HEK293 (cell line): ENCODE measurements around the gene B2M.
A peak's percentile ranks its signal among the peaks of the same experiment; 100 is the strongest.

Experiments
- GFI1B ChIP-seq: fragments of 450-650 bp; formaldehyde crosslinking; IDR thresholded peaks from 2 replicates; pipeline ENCODE4 v1.5.1; 2016; ENCODE audit warnings: missing biosample characterization, missing genetic modification characterization
- HOXA7 ChIP-seq: sonication (generic); formaldehyde crosslinking; IDR thresholded peaks from 2 replicates; pipeline ENCODE4 v1.8.1; 2022; ENCODE audit warnings: missing genetic modification reagents, borderline replicate concordance
- KLF7 ChIP-seq: fragments of 450-650 bp; formaldehyde crosslinking; IDR thresholded peaks from 2 replicates; pipeline ENCODE4 v1.5.1; 2016; ENCODE audit warnings: missing biosample characterization, missing genetic modification characterization, borderline replicate concordance
- KLF8 ChIP-seq: fragments of 450-650 bp; formaldehyde crosslinking; IDR thresholded peaks from 2 replicates; pipeline ENCODE4 v1.5.1; 2016; ENCODE audit warnings: missing biosample characterization, missing genetic modification characterization
- OVOL3 ChIP-seq: fragments of 450-650 bp; formaldehyde crosslinking; IDR thresholded peaks from 2 replicates; pipeline ENCODE4 v1.5.1; 2016; ENCODE audit warnings: missing biosample characterization, missing genetic modification characterization
- SCRT1 ChIP-seq: fragments of 450-650 bp; formaldehyde crosslinking; IDR thresholded peaks from 2 replicates; pipeline ENCODE4 v1.5.1; 2016; ENCODE audit warnings: missing biosample characterization, missing genetic modification characterization, borderline replicate concordance
- SCRT2 ChIP-seq: fragments of 450-650 bp; formaldehyde crosslinking; IDR thresholded peaks from 2 replicates; pipeline ENCODE4 v1.5.1; 2016; ENCODE audit warnings: missing biosample characterization, missing genetic modification characterization
- SETDB1 ChIP-seq: IDR thresholded peaks from one replicate; pipeline ENCODE4 v1.6.1; 2017; ENCODE audit warnings: mild to moderate bottlenecking, low read length, moderate library complexity, mixed read lengths; ENCODE audit not compliant: insufficient read length
- ZBTB7A ChIP-seq: fragments of 450-650 bp; formaldehyde crosslinking; IDR thresholded peaks from 2 replicates; pipeline ENCODE4 v1.5.1; 2016; ENCODE audit warnings: low read depth, missing biosample characterization, missing genetic modification characterization
- ZEB2 ChIP-seq: fragments of 450-650 bp; formaldehyde crosslinking; IDR thresholded peaks from 2 replicates; pipeline ENCODE4 v1.5.1; 2016; ENCODE audit warnings: missing biosample characterization, missing genetic modification characterization
- ZNF114 ChIP-seq: fragments of 450-650 bp; formaldehyde crosslinking; IDR thresholded peaks from 2 replicates; pipeline ENCODE4 v1.5.0; 2017; ENCODE audit warnings: missing biosample characterization, missing genetic modification characterization
- ZNF138 ChIP-seq: fragments of 450-650 bp; formaldehyde crosslinking; IDR thresholded peaks from 2 replicates; pipeline ENCODE4 v1.5.1; 2016; ENCODE audit warnings: missing biosample characterization, missing genetic modification characterization, borderline replicate concordance
- ZNF146 ChIP-seq: fragments of 450-650 bp; formaldehyde crosslinking; IDR thresholded peaks from 2 replicates; pipeline ENCODE4 v1.5.1; 2016; ENCODE audit warnings: missing biosample characterization, missing genetic modification characterization
- ZNF169 ChIP-seq: fragments of 450-650 bp; formaldehyde crosslinking; IDR thresholded peaks from 2 replicates; pipeline ENCODE4 v1.5.1; 2016; ENCODE audit warnings: missing biosample characterization, missing genetic modification characterization
- ZNF174 ChIP-seq: fragments of 450-650 bp; formaldehyde crosslinking; IDR thresholded peaks from 2 replicates; pipeline ENCODE4 v1.5.0; 2017; ENCODE audit warnings: missing biosample characterization, mild to moderate bottlenecking, missing genetic modification characterization
- ZNF2 ChIP-seq: fragments of 450-650 bp; formaldehyde crosslinking; IDR thresholded peaks from 2 replicates; pipeline ENCODE4 v1.5.1; 2016; ENCODE audit warnings: missing biosample characterization, missing genetic modification characterization
- ZNF324 ChIP-seq: fragments of 450-650 bp; formaldehyde crosslinking; IDR thresholded peaks from 2 replicates; pipeline ENCODE4 v1.5.1; 2016; ENCODE audit warnings: missing biosample characterization, missing genetic modification characterization
- ZNF341 ChIP-seq: fragments of 450-650 bp; formaldehyde crosslinking; IDR thresholded peaks from 2 replicates; pipeline ENCODE4; 2016; ENCODE audit warnings: low read depth, missing biosample characterization, missing genetic modification characterization
- ZNF350 ChIP-seq: fragments of 450-650 bp; formaldehyde crosslinking; IDR thresholded peaks from 2 replicates; pipeline ENCODE4 v1.5.0; 2017; ENCODE audit warnings: missing biosample characterization, mild to moderate bottlenecking, missing genetic modification characterization
- ZNF366 ChIP-seq: fragments of 450-650 bp; formaldehyde crosslinking; conservative IDR thresholded peaks from 2 replicates; pipeline ENCODE4 v1.5.1; 2016; ENCODE audit warnings: missing biosample characterization, missing genetic modification characterization
- ZNF433 ChIP-seq: fragments of 450-650 bp; formaldehyde crosslinking; IDR thresholded peaks from 2 replicates; pipeline ENCODE4 v1.5.1; 2016; ENCODE audit warnings: missing biosample characterization, missing genetic modification characterization, low read depth
- ZNF530 ChIP-seq: fragments of 450-650 bp; formaldehyde crosslinking; IDR thresholded peaks from 2 replicates; pipeline ENCODE4 v1.5.1; 2016; ENCODE audit warnings: low read depth, missing biosample characterization, missing genetic modification characterization
- ZNF549 ChIP-seq: fragments of 450-650 bp; IDR thresholded peaks from 2 replicates; pipeline ENCODE4 v1.5.1; 2018; ENCODE audit warnings: missing biosample characterization, missing genetic modification characterization, mild to moderate bottlenecking, inconsistent platforms, moderate library complexity
- ZNF621 ChIP-seq: fragments of 450-650 bp; formaldehyde crosslinking; IDR thresholded peaks from 2 replicates; pipeline ENCODE4 v1.5.1; 2017; ENCODE audit warnings: missing biosample characterization, missing genetic modification characterization
- ZNF629 ChIP-seq: fragments of 450-650 bp; formaldehyde crosslinking; IDR thresholded peaks from 2 replicates; pipeline ENCODE4 v1.5.1; 2017; ENCODE audit warnings: missing biosample characterization, missing genetic modification characterization
- ZNF677 ChIP-seq: fragments of 450-650 bp; IDR thresholded peaks from 2 replicates; pipeline ENCODE4 v1.5.0; 2018; ENCODE audit warnings: missing biosample characterization, mild to moderate bottlenecking, missing genetic modification characterization, moderate library complexity
- ZNF792 ChIP-seq: fragments of 450-650 bp; formaldehyde crosslinking; IDR thresholded peaks from 2 replicates; pipeline ENCODE4 v1.5.1; 2016; ENCODE audit warnings: missing biosample characterization, missing genetic modification characterization
- TF ChIP-seq, protein P1 (sequence below): fragments of 450-650 bp; formaldehyde crosslinking; IDR thresholded peaks from 2 replicates; pipeline ENCODE4 v1.5.1; 2017; ENCODE audit warnings: missing biosample characterization, missing genetic modification characterization
- TF ChIP-seq, protein P2 (sequence below): fragments of 450-650 bp; formaldehyde crosslinking; IDR thresholded peaks from 2 replicates; pipeline ENCODE4 v1.5.1; 2016; ENCODE audit warnings: missing biosample characterization, missing genetic modification characterization
- TF ChIP-seq, protein P3 (sequence below): fragments of 450-650 bp; formaldehyde crosslinking; IDR thresholded peaks from 2 replicates; pipeline ENCODE4 v1.5.1; 2016; ENCODE audit warnings: missing biosample characterization, missing genetic modification characterization
- TF ChIP-seq, protein P4 (sequence below): fragments of 450-650 bp; formaldehyde crosslinking; IDR thresholded peaks from 2 replicates; pipeline ENCODE4 v1.5.1; 2016; ENCODE audit warnings: missing biosample characterization, missing genetic modification characterization, low read depth
- TF ChIP-seq, protein P5 (sequence below): fragments of 450-650 bp; formaldehyde crosslinking; IDR thresholded peaks from 2 replicates; pipeline ENCODE4 v1.5.1; 2016; ENCODE audit warnings: missing biosample characterization, missing genetic modification characterization

B2M gene

DNA sequence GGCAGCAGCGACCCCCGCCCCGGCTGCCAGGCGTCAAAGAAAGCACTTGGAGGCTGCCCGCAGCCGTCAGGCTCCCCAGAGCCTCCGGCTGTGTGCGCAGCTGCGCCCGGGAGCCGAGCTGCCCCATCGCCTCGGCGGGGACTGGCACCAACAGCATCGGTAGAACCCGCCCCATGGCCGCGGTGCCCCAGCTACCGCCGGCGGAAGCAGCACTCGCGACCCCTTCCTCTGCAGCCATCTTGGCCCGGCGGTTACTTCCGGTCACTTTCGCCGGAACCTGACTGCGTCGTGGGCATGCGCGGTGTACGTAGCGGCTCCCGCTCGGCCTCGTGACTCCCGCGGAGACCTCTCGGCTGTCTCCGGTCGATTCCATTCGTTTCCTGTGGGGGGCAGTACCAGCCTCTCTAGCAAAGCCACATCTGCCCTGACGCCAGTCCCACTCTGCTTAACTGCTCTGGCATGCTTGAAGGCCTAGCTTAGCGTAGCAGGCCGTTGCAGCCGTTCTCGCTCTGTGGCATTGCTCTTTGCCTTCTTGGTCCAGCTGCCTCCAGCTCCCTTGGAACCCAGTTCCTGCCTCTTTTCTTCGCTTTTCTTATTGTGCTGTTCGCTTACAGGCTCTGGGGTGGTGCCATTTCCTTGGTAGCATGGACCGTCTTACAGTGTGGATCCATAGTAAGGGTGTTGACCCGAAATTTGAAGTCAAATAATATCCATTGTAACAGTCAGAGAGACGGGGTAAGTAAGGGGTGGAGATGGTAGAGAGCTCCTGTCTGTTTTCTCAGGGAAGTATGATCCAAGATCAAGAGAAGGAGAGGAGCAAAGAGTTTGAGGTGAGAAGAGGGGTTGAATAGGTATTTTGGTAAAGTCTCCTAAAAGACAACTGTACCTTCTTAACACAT, 47.7 kb upstream of the B2M start, which contains the start of gene SPG11 (continued):
- TF ChIP-seq SCRT1: no peak
- TF ChIP-seq ZEB2 (tag by site-specific recombination): peak; percentile 84
- no peak for TF ChIP-seq ZNF138 (tag by site-specific recombination)
- TF ChIP-seq KLF8 (tag by site-specific recombination): 0 out of 2 replicates have a peak, but pooled peaks have one; percentile 15
- TF ChIP-seq ZNF549 (tag by site-specific recombination): no peak
- TF ChIP-seq ZNF146 (tag by site-specific recombination): 0 out of 2 replicates have a peak, but pooled peaks have one; percentile 15
- TF ChIP-seq ZNF366 (tag by site-specific recombination): no peak
- TF ChIP-seq ZNF433 (tag by site-specific recombination): no peak
- TF ChIP-seq HOXA7 (CRISPR knock-in tag): no peak
- no peak for TF ChIP-seq ZNF114 (tag by site-specific recombination)
- TF ChIP-seq ZNF324: peak; percentile 17; the same call in 1 of the 2 replicates
- TF ChIP-seq, protein P1, sequence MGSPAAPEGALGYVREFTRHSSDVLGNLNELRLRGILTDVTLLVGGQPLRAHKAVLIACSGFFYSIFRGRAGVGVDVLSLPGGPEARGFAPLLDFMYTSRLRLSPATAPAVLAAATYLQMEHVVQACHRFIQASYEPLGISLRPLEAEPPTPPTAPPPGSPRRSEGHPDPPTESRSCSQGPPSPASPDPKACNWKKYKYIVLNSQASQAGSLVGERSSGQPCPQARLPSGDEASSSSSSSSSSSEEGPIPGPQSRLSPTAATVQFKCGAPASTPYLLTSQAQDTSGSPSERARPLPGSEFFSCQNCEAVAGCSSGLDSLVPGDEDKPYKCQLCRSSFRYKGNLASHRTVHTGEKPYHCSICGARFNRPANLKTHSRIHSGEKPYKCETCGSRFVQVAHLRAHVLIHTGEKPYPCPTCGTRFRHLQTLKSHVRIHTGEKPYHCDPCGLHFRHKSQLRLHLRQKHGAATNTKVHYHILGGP: no peak
- no peak for TF ChIP-seq ZBTB7A (tag by site-specific recombination)
- TF ChIP-seq, protein P2, sequence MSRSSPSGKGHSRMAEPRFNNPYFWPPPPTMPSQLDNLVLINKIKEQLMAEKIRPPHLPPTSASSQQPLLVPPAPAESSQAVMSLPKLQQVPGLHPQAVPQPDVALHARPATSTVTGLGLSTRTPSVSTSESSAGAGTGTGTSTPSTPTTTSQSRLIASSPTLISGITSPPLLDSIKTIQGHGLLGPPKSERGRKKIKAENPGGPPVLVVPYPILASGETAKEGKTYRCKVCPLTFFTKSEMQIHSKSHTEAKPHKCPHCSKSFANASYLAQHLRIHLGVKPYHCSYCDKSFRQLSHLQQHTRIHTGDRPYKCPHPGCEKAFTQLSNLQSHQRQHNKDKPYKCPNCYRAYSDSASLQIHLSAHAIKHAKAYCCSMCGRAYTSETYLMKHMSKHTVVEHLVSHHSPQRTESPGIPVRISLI (tag by site-specific recombination): no peak
- no peak for TF ChIP-seq ZNF677 (tag by site-specific recombination)
- TF ChIP-seq ZNF169 (tag by site-specific recombination): no peak
- no peak for TF ChIP-seq ZNF621 (tag by site-specific recombination)
- TF ChIP-seq, protein P3, sequence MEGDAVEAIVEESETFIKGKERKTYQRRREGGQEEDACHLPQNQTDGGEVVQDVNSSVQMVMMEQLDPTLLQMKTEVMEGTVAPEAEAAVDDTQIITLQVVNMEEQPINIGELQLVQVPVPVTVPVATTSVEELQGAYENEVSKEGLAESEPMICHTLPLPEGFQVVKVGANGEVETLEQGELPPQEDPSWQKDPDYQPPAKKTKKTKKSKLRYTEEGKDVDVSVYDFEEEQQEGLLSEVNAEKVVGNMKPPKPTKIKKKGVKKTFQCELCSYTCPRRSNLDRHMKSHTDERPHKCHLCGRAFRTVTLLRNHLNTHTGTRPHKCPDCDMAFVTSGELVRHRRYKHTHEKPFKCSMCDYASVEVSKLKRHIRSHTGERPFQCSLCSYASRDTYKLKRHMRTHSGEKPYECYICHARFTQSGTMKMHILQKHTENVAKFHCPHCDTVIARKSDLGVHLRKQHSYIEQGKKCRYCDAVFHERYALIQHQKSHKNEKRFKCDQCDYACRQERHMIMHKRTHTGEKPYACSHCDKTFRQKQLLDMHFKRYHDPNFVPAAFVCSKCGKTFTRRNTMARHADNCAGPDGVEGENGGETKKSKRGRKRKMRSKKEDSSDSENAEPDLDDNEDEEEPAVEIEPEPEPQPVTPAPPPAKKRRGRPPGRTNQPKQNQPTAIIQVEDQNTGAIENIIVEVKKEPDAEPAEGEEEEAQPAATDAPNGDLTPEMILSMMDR (tag by site-specific recombination): peak; percentile 97
- TF ChIP-seq SETDB1: no peak
- TF ChIP-seq, protein P4, sequence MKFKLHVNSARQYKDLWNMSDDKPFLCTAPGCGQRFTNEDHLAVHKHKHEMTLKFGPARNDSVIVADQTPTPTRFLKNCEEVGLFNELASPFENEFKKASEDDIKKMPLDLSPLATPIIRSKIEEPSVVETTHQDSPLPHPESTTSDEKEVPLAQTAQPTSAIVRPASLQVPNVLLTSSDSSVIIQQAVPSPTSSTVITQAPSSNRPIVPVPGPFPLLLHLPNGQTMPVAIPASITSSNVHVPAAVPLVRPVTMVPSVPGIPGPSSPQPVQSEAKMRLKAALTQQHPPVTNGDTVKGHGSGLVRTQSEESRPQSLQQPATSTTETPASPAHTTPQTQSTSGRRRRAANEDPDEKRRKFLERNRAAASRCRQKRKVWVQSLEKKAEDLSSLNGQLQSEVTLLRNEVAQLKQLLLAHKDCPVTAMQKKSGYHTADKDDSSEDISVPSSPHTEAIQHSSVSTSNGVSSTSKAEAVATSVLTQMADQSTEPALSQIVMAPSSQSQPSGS: no peak
- TF ChIP-seq KLF7: no peak; the same call in 1 of the 2 replicates
- no peak for TF ChIP-seq ZNF530 (tag by site-specific recombination)
- TF ChIP-seq ZNF174 (tag by site-specific recombination): no peak
- no peak for TF ChIP-seq SCRT2
- peak; percentile 55 for TF ChIP-seq ZNF629 (tag by site-specific recombination)
- TF ChIP-seq GFI1B (tag by site-specific recombination): no peak
- 0 out of 2 replicates have a peak, but pooled peaks have one; percentile 32 for TF ChIP-seq ZNF2 (tag by site-specific recombination)
- peak; percentile 45 for TF ChIP-seq ZNF341 (tag by site-specific recombination)
- no peak for TF ChIP-seq ZNF350 (tag by site-specific recombination)
- TF ChIP-seq ZNF792: no peak
- TF ChIP-seq, protein P5, sequence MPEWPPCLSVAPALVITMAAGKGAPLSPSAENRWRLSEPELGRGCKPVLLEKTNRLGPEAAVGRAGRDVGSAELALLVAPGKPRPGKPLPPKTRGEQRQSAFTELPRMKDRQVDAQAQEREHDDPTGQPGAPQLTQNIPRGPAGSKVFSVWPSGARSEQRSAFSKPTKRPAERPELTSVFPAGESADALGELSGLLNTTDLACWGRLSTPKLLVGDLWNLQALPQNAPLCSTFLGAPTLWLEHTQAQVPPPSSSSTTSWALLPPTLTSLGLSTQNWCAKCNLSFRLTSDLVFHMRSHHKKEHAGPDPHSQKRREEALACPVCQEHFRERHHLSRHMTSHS (tag by site-specific recombination): no peak
- peak; percentile 56; the same call in 1 of the 2 replicates for TF ChIP-seq OVOL3 (tag by site-specific recombination)
